ENCODE data around the gene SPOCK1.

The SPOCK1 gene

GRCh38 chr5:137215261-137215660 lies 283.9 kb downstream of the SPOCK1 start:
- no peak for TF ChIP-seq CTCF (conservative IDR thresholded peaks at IDR 0.05; ENCODE audit: low read depth, low read length)
- no peak for DNase-seq (ENCODE audit: low read depth)
- no peak overlapping the region for H3K4me3 ChIP-seq (ENCODE audit: low read length)

GRCh38 chr5:137214446-137215189 lies 284.5 kb downstream of the SPOCK1 start:
- no peak for TF ChIP-seq CTCF (conservative IDR thresholded peaks at IDR 0.05; ENCODE audit: low read depth, low read length)
- no peak overlapping the region for H3K4me3 ChIP-seq (ENCODE audit: low read length)
- DNase-seq (ENCODE audit: low read depth), result no peak

- no peak for TF ChIP-seq CTCF (conservative IDR thresholded peaks at IDR 0.05; ENCODE audit: low read depth, low read length)
- no peak for DNase-seq (ENCODE audit: low read depth)
- no peak overlapping the region for H3K4me3 ChIP-seq (ENCODE audit: low read length)
Measured at GRCh38 chr5:137212471-137212870, 286.7 kb downstream of the SPOCK1 start.

GRCh38 chr5:137209232-137209809 lies 289.8 kb downstream of the SPOCK1 start:
- no peak for TF ChIP-seq CTCF (conservative IDR thresholded peaks at IDR 0.05; ENCODE audit: low read depth, low read length)
- DNase-seq (ENCODE audit: low read depth), result no peak
- no peak overlapping the region for H3K4me3 ChIP-seq (ENCODE audit: low read length)

GRCh38 chr5:137207023-137207760 lies 291.9 kb downstream of the SPOCK1 start:
- H3K4me3 ChIP-seq (ENCODE audit: low read length), result no peak overlapping the region
- TF ChIP-seq CTCF (conservative IDR thresholded peaks at IDR 0.05; ENCODE audit: low read depth, low read length), result no peak
- no peak for DNase-seq (ENCODE audit: low read depth)

- peak; percentile 3 for TF ChIP-seq CTCF (conservative IDR thresholded peaks at IDR 0.05; ENCODE audit: low read depth, low read length)
- DNase-seq (ENCODE audit: low read depth), result peak; percentile 77
Measured at GRCh38 chr5:137206030-137206715, 293.0 kb downstream of the SPOCK1 start.

More at GRCh38 chr5:137206030-137206715, 293.0 kb downstream of the SPOCK1 start:
- H3K4me3 ChIP-seq (ENCODE audit: low read length), result no peak overlapping the region
